Measurements from ENCODE around the gene EPO. TPM values are rescaled to one million over a fixed set of nuclear protein-coding genes. Genes with fewer than 3 reads are reported as not detected.
A peak's percentile ranks its signal among the peaks of the same experiment; 100 is the strongest.
"Not testable (repeated sequence)": the region's sequence is repeated elsewhere in the genome, so short reads cannot be mapped to it uniquely, and the experiment has no call there.

Gene EPO
- total RNA-seq, 1 donor from 2014 or later: not detected

- not testable (repeated sequence) for DNase-seq (ENCODE audit: extremely low read depth, low read depth, low spot score)
Observed at GRCh38 chr7:100701089-100701488, 19.2 kb upstream of the EPO start.

GRCh38 chr7:100705320-100705752 is 14.9 kb upstream of the EPO start:
- DNase-seq (ENCODE audit: extremely low read depth, low read depth, low spot score): no peak

- DNase-seq (ENCODE audit: extremely low read depth, low read depth, low spot score): peak; percentile 75
Observed at GRCh38 chr7:100705753-100706671, 14.3 kb upstream of the EPO start, which contains the start of gene POP7. TSS of gene POP7 (plus strand) at chr7:100706121. CDS start at chr7:100706831, 710 bp downstream.

GRCh38 chr7:100706672-100707311 is 13.5 kb upstream of the EPO start:
- DNase-seq (ENCODE audit: extremely low read depth, low read depth, low spot score): no peak

GRCh38 chr7:100708395-100708794 is 11.9 kb upstream of the EPO start:
- no peak for DNase-seq (ENCODE audit: extremely low read depth, low read depth, low spot score)

GRCh38 chr7:100710452-100710851 is 9.8 kb upstream of the EPO start:
- DNase-seq (ENCODE audit: extremely low read depth, low read depth, low spot score): no peak

GRCh38 chr7:100711369-100711768 is 8.9 kb upstream of the EPO start:
- DNase-seq (ENCODE audit: extremely low read depth, low read depth, low spot score): no peak

GRCh38 chr7:100714725-100715124 is 5.5 kb upstream of the EPO start:
- DNase-seq (ENCODE audit: extremely low read depth, low read depth, low spot score): no peak

- DNase-seq (ENCODE audit: extremely low read depth, low read depth, low spot score): not testable (repeated sequence)
Observed at GRCh38 chr7:100717073-100717472, 3.2 kb upstream of the EPO start.

- no peak for DNase-seq (ENCODE audit: extremely low read depth, low read depth, low spot score)
Observed at GRCh38 chr7:100719523-100720278, 567 bp upstream of the EPO start.

- no peak for DNase-seq (ENCODE audit: extremely low read depth, low read depth, low spot score)
Observed at GRCh38 chr7:100720671-100721504, 620 bp downstream of the EPO start.

GRCh38 chr7:100721505-100721812 is 1.2 kb downstream of the EPO start:
- DNase-seq (ENCODE audit: extremely low read depth, low read depth, low spot score): no peak

GRCh38 chr7:100722480-100723212 is 2.4 kb downstream of the EPO start:
- no peak for DNase-seq (ENCODE audit: extremely low read depth, low read depth, low spot score)

- DNase-seq (ENCODE audit: extremely low read depth, low read depth, low spot score): no peak
Observed at GRCh38 chr7:100723732-100724275, 3.5 kb downstream of the EPO start.

- DNase-seq (ENCODE audit: extremely low read depth, low read depth, low spot score): not testable (repeated sequence)
Observed at GRCh38 chr7:100724364-100724763, 4.1 kb downstream of the EPO start.

GRCh38 chr7:100726996-100727761 is 6.9 kb downstream of the EPO start:
- DNase-seq (ENCODE audit: extremely low read depth, low read depth, low spot score): no peak

GRCh38 chr7:100728196-100728595 is 7.9 kb downstream of the EPO start:
- DNase-seq (ENCODE audit: extremely low read depth, low read depth, low spot score): no peak

GRCh38 chr7:100730136-100730800 is 10.0 kb downstream of the EPO start:
- DNase-seq (ENCODE audit: extremely low read depth, low read depth, low spot score): no peak
